ENCODE measurements around the gene RBM28.

DNA sequence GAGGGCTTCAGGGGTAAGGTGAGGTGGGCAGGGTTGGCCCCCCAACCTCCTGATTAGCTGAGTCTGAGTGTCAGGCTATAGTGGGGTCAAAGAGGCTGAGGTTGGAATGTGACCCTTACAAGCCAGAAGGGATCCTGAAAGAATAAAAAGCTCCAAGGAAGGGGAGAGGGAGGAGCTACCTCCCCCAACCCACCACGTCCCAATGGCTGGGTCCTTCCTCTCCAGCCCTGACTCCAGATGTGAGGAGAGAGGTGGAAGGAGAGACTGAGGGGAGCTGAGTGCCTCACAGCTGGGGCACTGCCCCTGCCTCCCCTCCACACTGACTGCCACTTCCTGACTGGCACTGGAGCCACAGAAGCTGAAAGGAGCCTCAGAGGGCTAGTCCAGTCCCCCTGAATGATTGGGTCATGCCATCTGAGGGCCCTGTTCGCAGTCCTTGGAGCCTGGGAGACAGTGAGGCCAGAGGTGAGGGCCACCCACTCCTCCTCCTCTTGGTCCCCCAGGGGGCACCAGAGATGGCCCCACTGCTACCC, 45.4 kb upstream of the RBM28 start:
- no peak for TF ChIP-seq CTCF (conservative IDR thresholded peaks at IDR 0.05; ENCODE audit: low read depth, low read length)
- no peak for TF ChIP-seq EZH2 (IDR thresholded peaks at IDR 0.05; ENCODE audit: borderline replicate concordance, low read depth, low read length, poor library complexity, severe bottlenecking)

All from A673 (cell line).